A673 (cell line): ENCODE data around the gene SLC16A7. TPM values are rescaled to one million over a fixed set of nuclear protein-coding genes. Genes with fewer than 3 reads are reported as not detected.

Experiments
- BruUV-seq: library from RNA; stranded (reverse); fragments of 400-500 nt; replicated peaks from 2 replicates; lab custom pipeline; 2021; lab: Mats Ljungman, UMichigan
- CTCF ChIA-PET: fragments of 300-600 bp; sonication (Branson Sonifier 250); formaldehyde crosslinking; loops from one replicate; lab custom pipeline; 2022; ENCODE audit warnings: antibody characterized with exemption; lab: Charles Lee
- POLR2A ChIA-PET: fragments of 300-600 bp; sonication (Branson Sonifier 250); formaldehyde crosslinking; loops from one replicate; lab custom pipeline; 2022; ENCODE audit warnings: antibody characterized with exemption; ENCODE audit not compliant: low non-redundant PET; lab: Charles Lee
- DNase-seq: peaks from one replicate; pipeline ENCODE4 v3.0.0-alpha.2; 2015; ENCODE audit warnings: low spot score
- H3K27ac ChIP-seq: fragments of 200-600 bp; sonication (generic); 2 replicates; pipeline ENCODE4 v1.5.1; 2016; ENCODE audit warnings: mixed run types, low read depth, mild to moderate bottlenecking, mixed read lengths, antibody characterized with exemption, low read length; ENCODE audit not compliant: poor library complexity, severe bottlenecking
- H3K27me3 ChIP-seq: fragments of 200-600 bp; sonication (generic); replicated peaks from 2 replicates; pipeline ENCODE4 v1.6.1; 2017; ENCODE audit warnings: mixed run types, low read depth, mild to moderate bottlenecking, mixed read lengths, antibody characterized with exemption, low read length; ENCODE audit not compliant: insufficient read depth, poor library complexity
- H3K36me3 ChIP-seq: fragments of 200-600 bp; sonication (generic); 2 replicates; pipeline ENCODE4 v1.6.1; 2016; ENCODE audit warnings: mixed run types, mild to moderate bottlenecking, mixed read lengths, antibody characterized with exemption, low read length; ENCODE audit not compliant: insufficient read depth, poor library complexity, severe bottlenecking
- H3K4me1 ChIP-seq: fragments of 200-600 bp; sonication (generic); 2 replicates; pipeline ENCODE4 v1.6.1; 2017; ENCODE audit warnings: mixed run types, mild to moderate bottlenecking, mixed read lengths, antibody characterized with exemption, low read length; ENCODE audit not compliant: insufficient read depth, poor library complexity, severe bottlenecking
- H3K4me3 ChIP-seq: fragments of 200-600 bp; sonication (generic); 2 replicates; pipeline ENCODE4 v1.5.1; 2016; ENCODE audit warnings: low read depth, mixed run types, mild to moderate bottlenecking, mixed read lengths, low read length; ENCODE audit not compliant: poor library complexity, severe bottlenecking
- H3K9me3 ChIP-seq: fragments of 200-600 bp; sonication (generic); 2 replicates; pipeline ENCODE4 v1.6.1; 2016; ENCODE audit warnings: mixed run types, low read depth, mild to moderate bottlenecking, mixed read lengths, antibody characterized with exemption, low read length; ENCODE audit not compliant: poor library complexity, severe bottlenecking
- CTCF ChIP-seq: fragments of 300-800, 200-600 bp; sonication (generic); conservative IDR thresholded peaks from 2 replicates; pipeline ENCODE4 v1.5.1; 2017; ENCODE audit warnings: low read depth, mild to moderate bottlenecking, antibody characterized with exemption, low read length, moderate library complexity, mixed read lengths
- EZH2 ChIP-seq: fragments of 200-600 bp; sonication (generic); IDR thresholded peaks from 2 replicates; pipeline ENCODE4 v1.6.1; 2017; ENCODE audit warnings: borderline replicate concordance, low read depth, mild to moderate bottlenecking, mixed read lengths, antibody characterized with exemption, low read length; ENCODE audit not compliant: poor library complexity, severe bottlenecking
- intact Hi-C: fragments of 100-400 bp; cut with micrococcal nuclease; formaldehyde crosslinking; loops from one replicate; pipeline ENCODE4 v1.10.0; 2022; ENCODE audit not compliant: unreplicated experiment
- total RNA-seq: library from RNA; stranded (reverse); gene quantifications from 2 replicates; pipeline ENCODE4 v1.2.3, GENCODE V29; 2021

Gene SLC16A7
- total RNA-seq, 1 experiment from 2014 or later: 2.5 TPM

DNA sequence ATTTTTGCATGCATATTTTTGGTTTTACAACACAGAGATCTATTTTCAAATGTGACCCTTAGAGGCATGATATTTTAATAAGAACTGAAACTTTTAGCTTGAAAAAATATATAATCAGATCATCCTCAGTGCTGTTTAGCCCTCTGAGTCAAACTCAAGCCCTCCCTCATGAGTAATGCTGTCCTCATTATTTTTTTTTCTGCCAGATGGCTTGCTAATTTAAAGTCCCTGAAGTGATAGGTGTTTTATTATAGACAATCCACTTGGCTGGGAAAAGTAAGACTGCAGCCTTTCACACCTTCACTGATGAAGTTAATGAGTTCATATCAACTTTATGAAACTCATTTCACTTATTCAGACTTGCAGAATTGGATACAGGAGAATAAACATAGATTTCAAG is 227.7 kb downstream of the SLC16A7 start:
- CTCF ChIA-PET: no interaction called here
- no TSS peak for BruUV-seq
- no peak overlapping the region for H3K4me3 ChIP-seq
- POLR2A ChIA-PET: no interaction called here
- no peaks in the 10 kb centered on the region for H3K36me3 ChIP-seq
- H3K4me1 ChIP-seq: no peaks in the 10 kb centered on the region
- no peak for DNase-seq
- no peaks in the 10 kb centered on the region for H3K27me3 ChIP-seq
- H3K27ac ChIP-seq: no peak overlapping the region
- intact Hi-C loops: no loop called here
- H3K9me3 ChIP-seq: no peaks in the 10 kb centered on the region
- TF ChIP-seq CTCF (no peak), EZH2 (no peak)

DNA sequence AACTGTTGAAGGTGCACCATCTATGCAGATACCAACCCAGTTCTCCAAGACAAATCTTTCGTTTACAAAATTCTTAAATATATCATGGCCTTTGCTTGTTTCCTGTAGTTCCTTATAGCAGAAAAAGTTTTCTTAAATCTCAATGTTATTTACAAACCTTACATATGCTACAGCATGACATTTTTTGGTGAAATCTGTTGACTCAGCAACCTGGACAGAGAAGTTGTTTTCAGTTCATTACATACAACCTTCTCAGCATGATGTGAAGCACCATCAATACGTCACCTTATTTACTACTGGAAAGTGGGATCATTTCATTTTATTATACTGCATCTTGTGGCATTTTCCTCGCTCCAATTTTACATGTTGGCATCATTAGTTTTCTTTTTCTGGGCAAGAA is 231.9 kb downstream of the SLC16A7 start:
- CTCF ChIA-PET: no interaction called here

DNA sequence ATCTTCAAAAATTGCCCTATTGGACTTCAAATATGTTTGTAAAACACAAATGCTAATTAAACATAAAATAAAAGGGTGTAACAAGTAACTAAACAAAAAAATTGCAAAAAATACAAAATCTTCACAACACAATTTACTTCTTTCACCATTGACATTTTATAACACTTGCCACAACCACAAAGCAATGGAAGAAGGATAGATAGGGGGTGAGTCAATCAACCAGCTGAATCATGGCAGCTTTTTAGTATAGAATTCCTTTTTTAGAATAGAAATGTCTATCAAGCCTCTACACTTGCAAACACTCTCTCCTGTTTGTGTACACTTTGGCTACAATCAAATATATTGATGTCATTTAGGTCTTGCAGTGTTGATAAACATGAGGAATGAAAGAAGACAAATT is 232.7 kb downstream of the SLC16A7 start:
- TF ChIP-seq EZH2 (no peak), CTCF (no peak)
- no peak for DNase-seq
- intact Hi-C loops: no loop called here
- ChIA-PET POLR2A (no interaction called here), CTCF (no interaction called here)
- Histone ChIP-seq H3K36me3 (no peaks in the 10 kb centered on the region), H3K27ac (no peak overlapping the region), H3K4me3 (no peak overlapping the region), H3K27me3 (no peaks in the 10 kb centered on the region), H3K9me3 (no peaks in the 10 kb centered on the region), H3K4me1 (no peaks in the 10 kb centered on the region)
- BruUV-seq: no TSS peak

More for the DNA sequence above, 231.9 kb downstream of the SLC16A7 start:
- no peaks in the 10 kb centered on the region for H3K9me3 ChIP-seq
- no peak overlapping the region for H3K27ac ChIP-seq
- H3K4me1 ChIP-seq: no peaks in the 10 kb centered on the region
- H3K36me3 ChIP-seq: no peaks in the 10 kb centered on the region
- POLR2A ChIA-PET: no interaction called here
- no peak overlapping the region for H3K4me3 ChIP-seq
- H3K27me3 ChIP-seq: no peaks in the 10 kb centered on the region
- intact Hi-C loops: no loop called here
- BruUV-seq: no TSS peak
- no peak for TF ChIP-seq CTCF
- no peak for TF ChIP-seq EZH2
- DNase-seq: no peak
